ENCODE results near the gene EPHA6. TPM values are rescaled to one million over a fixed set of nuclear protein-coding genes. Genes with fewer than 3 reads are reported as not detected.
"Not testable (repeated sequence)": the region's sequence is repeated elsewhere in the genome, so short reads cannot be mapped to it uniquely, and the experiment has no call there.

Gene EPHA6
- total RNA-seq, 1 experiment from 2014 or later: not detected

DNA sequence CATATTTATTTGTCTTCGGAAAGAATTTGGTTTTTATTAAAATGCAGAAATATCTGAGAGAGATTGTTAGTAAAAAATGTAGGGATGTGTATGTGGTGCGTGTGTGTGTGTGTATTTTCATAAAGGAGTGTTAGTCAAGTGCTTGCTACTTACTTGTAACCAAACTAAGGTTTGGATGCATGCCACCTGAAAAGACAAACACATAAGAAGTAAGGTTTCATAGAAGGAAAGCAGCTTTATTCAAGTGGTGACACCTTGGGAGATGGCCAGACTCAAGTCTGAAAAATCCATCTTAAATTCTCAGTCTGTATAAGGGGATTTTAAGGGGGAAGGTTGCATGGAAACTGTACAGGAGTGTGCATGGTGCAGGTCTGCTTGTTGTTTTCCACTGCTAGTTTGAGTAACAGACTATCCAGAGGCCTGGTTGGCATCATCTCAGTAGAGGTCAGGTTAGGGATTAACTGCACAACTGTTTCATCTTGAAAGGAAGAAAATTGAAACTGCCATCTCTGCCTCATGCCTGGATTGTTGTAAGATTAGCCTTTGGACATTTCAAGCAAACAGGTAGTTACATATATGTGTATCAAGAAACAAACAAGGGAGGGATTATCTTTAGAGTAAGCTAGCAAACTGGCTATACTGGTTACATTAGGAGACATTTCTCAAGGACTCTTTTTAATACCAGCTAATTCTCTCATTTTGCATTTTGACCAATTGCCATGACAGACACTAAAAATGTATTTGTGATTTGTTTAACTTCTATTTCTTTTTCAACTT lies 196.7 kb downstream of the EPHA6 start:
- DNase-seq (ENCODE audit: low read depth): no peak

DNA sequence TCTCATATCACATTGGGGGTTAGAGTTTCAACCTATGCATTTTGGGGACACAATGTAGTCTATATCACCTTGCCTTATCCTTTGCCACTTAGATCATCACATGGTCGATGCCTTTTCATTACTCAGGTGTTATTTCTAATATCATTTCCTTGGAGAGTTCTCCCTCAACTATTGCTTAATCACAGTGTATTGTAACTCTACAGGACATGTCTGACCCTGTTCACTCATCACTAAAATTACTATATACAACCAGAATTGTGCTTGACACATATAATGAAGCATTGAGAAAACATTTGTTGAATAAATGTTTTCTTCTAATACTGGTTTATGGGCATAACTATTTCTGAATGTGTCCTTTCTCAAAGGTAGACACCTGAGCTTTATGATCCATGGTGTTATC lies 207.4 kb downstream of the EPHA6 start:
- DNase-seq (ENCODE audit: low read depth): no peak

DNA sequence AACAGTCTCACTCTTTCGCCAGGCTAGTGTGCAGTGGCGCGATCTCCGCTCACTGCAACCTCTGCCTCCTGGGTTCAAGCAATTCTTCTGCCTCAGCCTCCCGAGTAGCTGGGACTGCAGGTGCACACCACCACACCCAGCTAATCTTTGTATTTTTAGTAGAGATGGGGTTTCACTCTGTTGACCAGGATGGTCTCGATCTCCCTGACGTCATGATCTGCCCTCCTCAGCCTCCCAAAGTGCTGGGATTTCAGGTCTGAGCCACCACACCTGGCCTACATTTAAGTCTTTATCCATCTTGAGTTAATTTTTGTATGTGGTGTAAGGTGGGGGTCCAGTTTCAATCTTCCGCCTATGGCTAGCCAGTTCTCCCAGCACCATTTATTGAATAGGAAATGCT lies 211.2 kb downstream of the EPHA6 start:
- DNase-seq (ENCODE audit: low read depth): not testable (repeated sequence)

DNA sequence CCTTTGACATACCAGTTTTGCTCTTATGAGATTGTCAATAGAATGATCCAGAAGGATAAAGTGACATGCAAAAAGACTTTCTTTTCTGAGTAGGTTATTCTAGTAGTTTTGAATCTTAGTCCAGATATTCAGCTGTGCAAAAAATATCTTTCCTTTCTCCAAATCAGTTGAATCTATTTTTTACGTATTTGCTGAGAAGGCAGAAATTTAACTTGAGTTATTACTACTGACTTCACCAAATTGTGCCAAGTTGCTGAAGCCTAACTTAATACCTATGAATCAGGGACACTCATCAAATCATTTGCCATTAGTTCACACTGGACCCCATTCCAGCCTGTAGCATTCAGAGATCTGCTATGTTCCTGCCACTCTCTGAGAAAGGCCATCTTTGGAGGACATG lies 215.6 kb downstream of the EPHA6 start:
- DNase-seq (ENCODE audit: low read depth): no peak

DNA sequence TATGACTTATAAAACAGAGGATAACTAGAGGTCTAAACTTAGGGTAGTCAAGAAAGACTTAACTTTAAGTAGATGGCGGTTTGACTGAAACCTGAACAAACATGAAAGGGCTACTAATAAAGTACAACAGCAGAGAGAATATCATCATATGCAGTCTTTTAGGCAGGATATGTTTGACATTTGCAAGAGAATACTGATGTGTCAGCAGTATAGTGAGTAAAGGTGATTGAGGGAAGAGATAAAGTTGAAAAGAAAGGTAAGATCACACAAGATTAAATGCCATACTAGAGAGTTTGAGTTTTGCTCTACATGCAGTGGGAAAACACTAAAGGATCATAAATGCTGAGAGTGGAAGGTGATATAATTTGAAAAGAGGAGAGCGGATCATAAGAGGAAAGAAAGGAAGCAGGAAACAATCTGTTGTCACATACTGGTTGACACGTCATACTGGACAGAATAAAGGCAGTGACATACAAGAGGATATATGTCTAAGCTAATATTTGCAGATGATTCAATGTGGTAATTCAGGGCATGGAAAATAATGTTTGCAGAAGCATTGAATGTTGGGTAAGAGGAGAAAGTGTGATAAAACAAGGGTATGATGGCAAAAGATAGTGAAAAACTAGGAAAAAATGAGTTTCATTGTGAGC lies 223.0 kb downstream of the EPHA6 start:
- no peak for DNase-seq (ENCODE audit: low read depth)

DNA sequence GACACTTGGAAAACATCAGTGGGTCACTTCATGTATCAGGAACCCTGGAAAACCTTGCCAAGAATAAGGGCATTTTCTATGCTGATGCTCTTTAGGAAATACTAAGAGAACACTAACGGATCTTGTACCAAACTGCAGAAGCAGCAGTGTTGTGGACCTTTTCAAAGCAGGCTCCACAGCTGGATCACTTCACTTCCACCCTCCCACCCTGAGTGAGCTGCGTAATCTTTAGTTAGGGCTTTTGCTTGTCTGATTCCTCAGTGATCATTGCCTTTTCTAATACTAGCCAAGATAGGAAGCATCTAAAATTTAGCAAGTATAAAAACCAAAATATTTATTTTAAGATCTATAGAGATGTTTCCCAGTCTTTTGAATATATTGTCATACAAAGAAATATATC lies 229.0 kb downstream of the EPHA6 start:
- no peak for DNase-seq (ENCODE audit: low read depth)

DNA sequence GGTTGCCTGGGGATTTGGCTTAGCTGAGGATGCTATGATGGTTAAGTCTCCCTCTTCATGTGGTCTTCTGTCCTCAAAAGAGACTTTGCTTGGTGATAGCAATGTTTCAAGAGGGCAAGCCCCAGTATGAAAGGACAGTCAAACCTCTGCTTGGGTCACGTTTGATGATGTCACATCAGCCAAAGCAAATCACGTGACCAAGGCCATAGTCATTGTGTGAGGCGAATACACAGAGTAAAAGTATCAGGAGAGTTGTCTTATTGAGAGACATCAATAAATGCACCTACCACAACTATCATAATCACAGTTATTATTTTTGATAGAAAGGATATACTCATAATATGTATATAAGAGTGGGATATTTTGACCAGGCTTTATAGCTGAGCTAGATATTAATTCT lies 243.0 kb downstream of the EPHA6 start:
- DNase-seq (ENCODE audit: low read depth): no peak

DNA sequence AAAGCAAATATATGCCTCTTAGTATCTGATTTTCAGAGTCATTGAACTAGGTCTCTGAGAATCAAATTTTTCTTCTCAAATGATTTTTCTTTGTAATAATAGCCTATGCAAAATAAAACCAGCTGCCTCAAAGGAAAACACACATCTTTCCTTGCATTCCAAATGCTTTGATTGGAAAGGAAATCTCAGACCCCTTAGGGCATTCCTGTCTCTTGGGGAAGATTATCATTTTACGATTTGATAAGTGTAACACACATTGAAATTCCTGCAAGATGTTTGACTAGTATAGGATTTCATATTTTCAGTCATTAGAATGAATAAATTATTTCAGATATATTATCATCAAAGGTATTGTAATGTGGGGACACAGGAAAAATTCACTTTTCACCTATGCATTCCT lies 244.8 kb downstream of the EPHA6 start:
- DNase-seq (ENCODE audit: low read depth): no peak

DNA sequence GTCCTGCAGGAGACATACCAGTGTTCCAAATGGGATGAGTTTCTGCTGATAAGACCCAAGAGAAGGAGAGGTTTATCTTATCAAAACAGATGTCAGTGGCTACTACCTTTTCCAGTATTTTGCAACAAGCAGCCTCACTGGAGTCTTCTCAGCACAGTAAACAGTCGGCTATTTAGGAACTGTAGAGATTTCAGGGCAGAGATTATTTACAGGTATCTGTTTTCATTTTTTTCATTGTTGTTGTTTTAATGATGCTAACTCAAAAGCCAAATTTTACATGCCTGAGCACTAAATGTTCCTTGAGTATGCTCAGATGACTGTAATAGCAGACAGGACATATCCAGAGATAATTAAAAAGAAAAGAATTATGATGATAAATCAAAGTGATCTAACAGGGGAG lies 252.1 kb downstream of the EPHA6 start:
- no peak for DNase-seq (ENCODE audit: low read depth)

DNA sequence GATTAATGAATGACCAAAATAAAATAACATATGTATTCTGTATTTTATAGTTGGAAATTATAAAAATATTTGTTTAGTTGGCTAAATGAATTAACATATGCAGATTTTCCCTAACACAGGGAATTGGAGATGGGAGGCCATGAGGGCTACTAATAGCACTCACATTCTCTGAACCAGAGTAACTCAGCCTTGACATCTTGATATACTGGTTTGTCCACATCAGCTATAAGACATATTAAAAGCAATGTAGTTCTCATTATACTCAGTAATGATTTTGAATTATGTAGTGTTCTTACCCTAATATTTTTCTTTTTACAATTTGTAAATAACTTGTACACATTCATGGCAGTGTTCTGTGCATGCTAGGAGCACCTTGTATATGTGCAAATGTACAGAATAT lies 255.9 kb downstream of the EPHA6 start:
- DNase-seq (ENCODE audit: low read depth): no peak

DNA sequence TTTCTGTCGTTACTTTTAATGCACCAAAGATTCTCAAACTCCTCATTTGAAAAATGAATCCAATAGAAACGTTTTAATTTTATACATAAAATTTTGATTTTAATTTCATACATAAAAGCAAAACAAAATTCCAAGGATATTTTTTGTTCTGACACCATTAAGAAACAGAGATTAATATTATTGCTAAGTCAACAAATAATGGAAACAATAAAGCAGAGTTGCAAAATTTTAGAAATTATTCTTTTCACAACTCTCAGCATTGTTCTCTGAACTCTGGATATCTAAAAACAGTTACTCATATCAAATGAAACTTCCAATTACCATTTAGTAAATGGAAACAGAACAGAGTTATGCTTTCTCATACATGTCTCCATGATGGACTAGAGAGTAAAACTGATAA lies 260.2 kb downstream of the EPHA6 start:
- DNase-seq (ENCODE audit: low read depth): no peak

DNA sequence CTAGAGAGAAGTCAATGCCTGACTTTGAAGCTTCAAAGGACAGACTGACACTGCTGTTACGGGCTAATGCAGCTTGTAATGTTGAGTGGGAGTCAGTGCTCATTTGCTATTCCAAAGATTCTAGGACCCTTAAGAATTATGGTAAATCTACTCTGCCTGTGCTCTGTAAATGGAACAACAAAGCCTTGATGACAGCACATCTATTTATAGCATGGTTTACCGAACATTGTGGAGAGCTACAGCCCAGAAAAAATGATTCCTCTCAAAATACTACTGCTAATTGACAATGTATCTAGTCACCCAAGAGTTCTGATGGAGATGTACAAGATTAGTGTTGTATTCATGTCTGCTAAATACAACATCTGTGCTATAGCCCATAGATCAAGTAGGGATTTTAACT lies 262.3 kb downstream of the EPHA6 start:
- no peak for DNase-seq (ENCODE audit: low read depth)

DNA sequence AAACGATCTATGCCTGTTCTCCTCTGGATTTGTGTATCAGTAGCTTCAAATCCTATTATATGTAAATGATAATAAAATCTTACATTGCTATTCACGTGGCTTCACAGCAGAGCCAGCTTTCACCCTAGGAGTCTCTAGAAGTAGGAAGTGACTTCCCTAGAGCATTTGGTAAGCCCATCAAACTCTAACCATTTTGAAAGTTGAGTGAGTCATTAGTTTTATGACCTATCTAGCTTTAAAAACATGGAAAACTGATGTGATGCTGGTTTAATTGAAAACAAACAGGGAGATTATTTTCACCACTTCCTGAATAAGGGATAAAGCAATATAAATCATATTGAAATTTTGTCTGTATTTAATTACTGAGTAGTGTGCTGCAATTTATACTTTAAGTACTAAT lies 275.2 kb downstream of the EPHA6 start:
- no peak for DNase-seq (ENCODE audit: low read depth)

DNA sequence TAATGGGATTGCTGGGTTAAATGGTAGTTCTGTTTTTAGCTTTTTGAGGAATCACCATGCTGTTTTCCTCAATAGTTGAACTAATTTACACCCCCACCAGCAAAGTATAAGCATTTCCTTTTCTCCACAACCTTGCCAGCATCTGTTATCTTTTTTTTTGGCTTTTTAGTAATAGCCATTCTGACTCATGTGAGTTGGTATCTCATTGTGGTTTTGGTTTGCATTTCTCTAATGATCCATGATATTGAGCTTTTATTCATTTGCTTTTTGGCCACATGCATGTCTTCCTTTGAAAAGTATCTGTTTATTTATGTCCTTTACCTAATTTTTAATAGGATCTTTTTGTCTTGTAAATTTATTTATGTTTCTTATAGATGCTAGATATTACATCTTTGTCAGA lies 288.2 kb downstream of the EPHA6 start:
- no peak for DNase-seq (ENCODE audit: low read depth)

DNA sequence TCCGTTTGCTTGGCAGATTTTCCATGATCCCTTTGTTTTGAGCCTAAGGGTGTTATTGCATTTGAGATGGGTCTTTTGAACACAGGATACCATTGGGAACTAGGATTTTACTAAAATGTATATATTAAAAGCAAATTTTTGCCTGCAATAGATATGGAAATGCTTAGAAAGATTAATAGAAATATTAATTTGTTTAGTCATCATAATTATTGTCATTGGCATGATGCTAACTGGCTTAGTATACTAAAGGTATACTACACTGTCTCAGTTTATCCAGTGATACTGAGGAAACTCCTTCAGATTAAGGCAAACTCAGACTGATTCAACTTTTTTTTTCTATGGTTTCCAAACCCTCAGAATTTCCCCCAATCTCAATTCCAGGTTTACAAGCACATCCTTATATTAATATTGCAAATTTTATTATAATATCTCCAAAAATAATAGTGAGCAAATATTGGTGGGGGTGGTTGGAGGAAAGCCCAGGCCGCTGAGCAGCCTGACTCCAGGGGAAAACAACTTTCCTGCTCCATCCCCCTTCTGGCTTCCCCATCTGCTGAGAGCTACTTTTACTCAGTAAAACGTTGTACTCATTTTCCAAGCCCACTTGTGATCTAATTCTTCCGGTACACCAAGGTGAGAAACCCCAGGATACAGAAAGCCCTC lies 291.7 kb downstream of the EPHA6 start:
- no peak for DNase-seq (ENCODE audit: low read depth)

DNA sequence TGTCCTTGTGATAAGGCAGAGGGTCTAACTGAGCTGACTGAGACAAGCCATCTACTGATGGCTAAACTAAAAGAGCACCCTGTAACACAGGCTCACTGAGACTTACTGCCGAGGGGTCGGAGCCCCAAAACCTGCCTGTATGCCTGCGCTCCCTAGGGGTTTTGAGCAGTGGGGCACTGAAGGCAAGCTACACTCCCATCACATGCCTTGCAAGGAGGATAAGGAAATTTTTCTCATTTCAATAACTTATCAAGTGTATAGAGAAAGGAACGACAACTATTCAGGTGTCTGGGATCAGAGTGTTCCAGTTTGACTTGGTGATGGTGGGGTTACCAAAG lies 292.2 kb downstream of the EPHA6 start:
- DNase-seq (ENCODE audit: low read depth): no peak

DNA sequence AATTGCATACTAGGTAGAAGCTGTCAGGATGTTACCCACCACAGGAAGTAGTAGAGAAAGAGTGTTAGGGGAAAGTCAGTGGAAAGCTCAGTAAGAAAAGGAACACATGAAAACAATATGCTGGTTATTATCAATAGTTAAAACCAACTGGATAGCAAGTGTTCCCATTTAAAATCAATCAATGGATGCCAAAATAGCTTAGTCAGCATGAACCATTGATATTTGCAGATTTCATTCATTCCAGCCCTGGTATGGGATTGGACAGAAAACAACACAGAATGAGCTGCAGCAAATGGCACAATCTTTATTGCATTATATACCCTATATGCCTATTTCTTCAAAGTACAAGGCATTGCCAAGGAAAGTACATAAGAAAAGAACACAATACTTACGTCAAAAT lies 293.7 kb downstream of the EPHA6 start:
- DNase-seq (ENCODE audit: low read depth): no peak

DNA sequence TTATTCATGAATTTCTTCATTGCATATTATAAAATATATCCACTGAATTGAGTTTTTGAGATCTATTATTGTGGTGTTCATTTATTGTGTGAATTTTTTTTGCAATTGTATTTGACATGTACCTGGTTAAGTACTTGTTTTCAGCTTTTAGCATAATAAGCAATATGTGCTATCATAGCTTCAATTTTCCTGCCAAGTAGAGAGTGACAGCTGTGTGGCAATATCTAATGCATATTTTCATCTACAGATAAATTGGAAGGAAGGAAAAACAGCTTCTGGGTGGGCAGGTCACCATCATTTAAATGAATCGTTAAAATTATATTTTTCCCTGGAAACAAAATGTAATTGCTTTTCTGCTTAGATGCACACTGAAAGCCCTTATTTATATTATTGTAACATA lies 296.9 kb downstream of the EPHA6 start:
- DNase-seq (ENCODE audit: low read depth): no peak

DNA sequence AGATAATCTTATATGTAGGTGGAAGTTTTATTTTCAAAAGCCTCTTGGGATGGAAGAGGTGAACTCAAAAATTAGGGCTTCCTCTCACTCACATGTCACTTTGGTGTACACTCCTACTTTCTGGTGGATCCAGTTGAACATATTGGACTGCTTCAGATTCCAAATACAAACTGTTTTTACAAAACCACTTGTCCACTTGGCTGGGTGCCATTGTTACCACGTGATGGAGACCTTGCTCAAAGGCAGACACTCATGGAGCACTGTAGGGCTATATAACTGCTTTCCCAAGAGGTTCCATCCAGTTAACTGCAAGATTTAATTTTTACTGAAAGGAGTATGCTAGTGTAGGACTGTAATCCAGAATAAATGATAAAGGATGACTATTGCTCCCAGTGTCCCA lies 307.0 kb downstream of the EPHA6 start:
- no peak for DNase-seq (ENCODE audit: low read depth)

DNA sequence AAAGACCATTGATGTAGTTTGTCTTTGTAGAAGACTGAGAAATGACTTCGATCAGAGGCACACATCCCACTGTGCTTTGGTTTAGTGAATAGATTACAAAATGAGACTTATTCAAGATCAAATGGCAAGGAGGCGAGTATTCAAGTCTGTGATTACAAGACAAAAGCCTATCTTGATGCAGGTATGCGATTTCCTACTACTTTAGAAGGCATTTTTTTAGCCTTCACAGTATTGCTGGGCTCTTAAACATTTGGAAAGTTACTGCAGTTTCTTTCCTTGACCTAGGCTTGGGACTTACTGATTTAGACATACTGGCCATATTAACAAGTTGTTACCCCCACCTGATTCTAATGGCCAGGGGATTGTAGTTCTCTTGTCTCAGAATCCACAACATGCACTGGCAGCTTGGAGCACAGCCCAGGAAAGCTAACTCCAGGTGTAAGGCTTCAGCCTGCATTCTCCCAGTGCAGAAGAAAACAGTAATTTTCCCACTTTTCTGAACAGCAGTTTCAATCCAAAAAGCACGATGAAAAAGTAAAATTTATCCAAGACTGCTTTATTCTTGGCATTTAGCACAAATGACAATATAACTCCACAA lies 311.6 kb downstream of the EPHA6 start:
- DNase-seq (ENCODE audit: low read depth): no peak

DNA sequence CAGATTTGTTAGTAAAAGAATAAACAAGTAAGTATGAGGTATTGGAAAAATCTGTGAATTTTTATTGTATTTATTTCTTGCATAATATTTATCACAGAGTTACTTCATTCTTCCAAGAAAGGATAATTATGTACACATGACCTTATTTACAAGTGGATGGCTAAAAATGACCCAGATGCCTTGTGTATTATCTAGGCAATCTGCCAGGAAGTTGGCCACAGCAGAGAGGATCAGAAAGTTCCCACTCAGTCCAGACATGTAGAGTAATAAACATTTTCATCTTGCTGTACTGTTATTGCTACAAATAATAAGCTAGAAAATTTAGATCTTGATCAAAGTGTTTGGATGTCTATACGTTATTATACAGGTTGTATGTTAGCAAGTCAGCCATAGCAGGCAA lies 317.1 kb downstream of the EPHA6 start:
- no peak for DNase-seq (ENCODE audit: low read depth)

DNA sequence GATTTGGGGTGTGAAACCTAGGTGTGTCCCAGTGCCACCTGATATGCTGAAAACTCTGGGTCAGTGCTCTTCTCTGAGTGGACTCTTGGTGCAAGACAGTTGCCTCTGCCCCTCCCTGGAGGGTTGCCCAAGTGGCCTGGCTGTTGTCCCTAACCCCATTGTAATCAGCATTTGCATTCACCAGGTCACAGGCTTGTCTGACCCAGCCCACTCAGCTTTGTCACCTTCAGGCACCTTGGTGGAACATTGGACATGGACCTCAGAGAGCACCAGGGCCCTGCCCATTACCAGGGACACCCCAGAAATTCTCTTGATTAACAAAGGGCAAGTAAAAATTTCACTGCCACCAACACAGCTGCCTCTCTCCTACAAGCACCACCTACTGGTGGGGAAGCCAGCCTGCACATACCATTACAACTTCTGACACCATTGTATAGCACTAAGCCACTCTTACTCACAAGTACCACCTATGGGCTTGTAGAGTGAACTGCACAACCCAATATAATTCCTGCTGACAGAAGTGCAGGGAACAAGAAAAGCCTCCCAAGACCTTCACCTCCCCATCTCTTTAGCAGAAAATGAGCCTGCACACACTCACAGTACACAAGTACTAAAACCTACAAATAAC lies 324.6 kb downstream of the EPHA6 start:
- DNase-seq (ENCODE audit: low read depth): no peak

Data from RPMI7951 (cell line).